K562 (cell line): ENCODE measurements around the gene GIPR. TPM values are rescaled to one million over a fixed set of nuclear protein-coding genes. Genes with fewer than 3 reads are reported as not detected.
A peak's percentile ranks its signal among the peaks of the same experiment; 100 is the strongest.

ENCODE experiments used
- ATF1 ChIP-seq, 2 experiments: fragments of 450-650 bp in 1 of 2; IDR thresholded peaks; 2 replicates each; pipeline ENCODE4 v1.6.1; 2016; ENCODE audit warnings: missing compliant biosample characterization in 1 of 2, missing genetic modification characterization in 1 of 2
- ATF7 ChIP-seq: fragments of 450-650 bp; IDR thresholded peaks from 2 replicates; pipeline ENCODE4 v1.7.1; 2014; ENCODE audit warnings: mild to moderate bottlenecking, moderate library complexity
- CREM ChIP-seq: IDR thresholded peaks from 2 replicates; pipeline ENCODE4 v1.6.1; 2014; ENCODE audit warnings: antibody characterized with exemption, low read depth
- ELF2 ChIP-seq: fragments of 250-450 bp; sonication (Bioruptor Pico); IDR thresholded peaks from 2 replicates; pipeline ENCODE4 v1.5.0; 2021; ENCODE audit warnings: mild to moderate bottlenecking
- ETV5 ChIP-seq: sonication (generic); formaldehyde crosslinking; IDR thresholded peaks from 2 replicates; pipeline ENCODE4 v1.4.0; 2020; ENCODE audit warnings: low read depth, mild to moderate bottlenecking, missing genetic modification reagents
- FOXK1 ChIP-seq: sonication (generic); formaldehyde crosslinking; IDR thresholded peaks from 2 replicates; pipeline ENCODE4 v1.8.0; 2022; ENCODE audit warnings: missing genetic modification reagents, mild to moderate bottlenecking, borderline replicate concordance
- NRF1 ChIP-seq, 2 experiments: fragments of 450-650 bp; IDR thresholded peaks in 1 of 2; conservative IDR thresholded peaks in 1 of 2; 2 replicates each; pipeline ENCODE4 v1.6.1; 2014; ENCODE audit warnings: mild to moderate bottlenecking in 2 of 2
- POLR2B ChIP-seq: fragments of 450-650 bp; IDR thresholded peaks from 2 replicates; pipeline ENCODE4 v1.6.1; 2018; ENCODE audit warnings: low read depth; ENCODE audit not compliant: partially characterized antibody
- XRCC5 ChIP-seq: fragments of 200-400 bp; formaldehyde crosslinking; IDR thresholded peaks from 2 replicates; pipeline ENCODE4 v1.6.1; 2017; ENCODE audit warnings: low read depth, mild to moderate bottlenecking, low read length
- polyA plus RNA-seq, 8 experiments: library from polyadenylated mRNA; depleted of rRNA in 4 of 8; stranded (reverse) in 5 of 8; unstranded in 3 of 8; fragments of >200 nt; fragmentation: Nextera tagmentation in 2 of 8; fragmentation: Illumina TruSeq in 1 of 8; extraction: Ambion mirVana in 2 of 8; extraction: Trizol in 1 of 8; gene quantifications; 2 replicates each; pipeline versions ENCODE4 v1.2.1 to v1.2.3, GENCODE V29; 2011 to 2014; ENCODE audit warnings: inconsistent platforms in 1 of 8, missing spikeins in 1 of 8
- total RNA-seq, 7 experiments: library from RNA; depleted of rRNA in 6 of 7; stranded (reverse); fragments of >200 nt in 6 of 7; fragmentation: Illumina TruSeq in 2 of 7; extraction: Trizol in 2 of 7; gene quantifications; 2 replicates each; pipeline versions ENCODE4 v1.2.1 to v1.2.3, GENCODE V29; 2011 to 2021; ENCODE audit warnings: low replicate concordance in 1 of 7
- TF ChIP-seq, protein P1 (sequence below): sonication (generic); formaldehyde crosslinking; IDR thresholded peaks from 2 replicates; pipeline ENCODE4 v1.8.0; 2022; ENCODE audit warnings: mild to moderate bottlenecking, missing genetic modification reagents
- TF ChIP-seq, protein P2 (sequence below): fragments of 450-650 bp; conservative IDR thresholded peaks from 2 replicates; pipeline ENCODE4 v1.6.1; 2016; ENCODE audit warnings: missing genetic modification characterization, low read depth, mild to moderate bottlenecking, control low read depth, missing compliant biosample characterization
- TF ChIP-seq, protein P3 (sequence below): fragments of 250-450 bp; sonication (Bioruptor Pico); IDR thresholded peaks from 2 replicates; pipeline ENCODE4 v1.9.0; 2021; ENCODE audit warnings: mild to moderate bottlenecking, inconsistent platforms
- TF ChIP-seq, protein P4 (sequence below), 2 experiments: fragments of 200-800 bp in 1 of 2; sonication (Bioruptor generic) in 1 of 2; sonication (generic) in 1 of 2; formaldehyde crosslinking in 1 of 2; IDR thresholded peaks in 1 of 2; conservative IDR thresholded peaks in 1 of 2; 2 replicates each; pipeline versions ENCODE4 v1.5.0 to v1.6.1; 2016 to 2020; ENCODE audit warnings: missing compliant biosample characterization in 1 of 2, missing genetic modification characterization in 1 of 2, missing genetic modification reagents in 1 of 2
- TF ChIP-seq, protein P5 (sequence below): fragments of 450-650 bp; formaldehyde crosslinking; IDR thresholded peaks from 2 replicates; pipeline ENCODE4 v1.4.0; 2022; ENCODE audit warnings: mild to moderate bottlenecking, moderate library complexity

GIPR gene
- total and polyA plus RNA-seq, 9 of the 15 experiments (the other 6 are each of a cell fraction or from before 2014, with no cell fraction given): 2.2 to 26.8 (median 12.7) TPM

DNA sequence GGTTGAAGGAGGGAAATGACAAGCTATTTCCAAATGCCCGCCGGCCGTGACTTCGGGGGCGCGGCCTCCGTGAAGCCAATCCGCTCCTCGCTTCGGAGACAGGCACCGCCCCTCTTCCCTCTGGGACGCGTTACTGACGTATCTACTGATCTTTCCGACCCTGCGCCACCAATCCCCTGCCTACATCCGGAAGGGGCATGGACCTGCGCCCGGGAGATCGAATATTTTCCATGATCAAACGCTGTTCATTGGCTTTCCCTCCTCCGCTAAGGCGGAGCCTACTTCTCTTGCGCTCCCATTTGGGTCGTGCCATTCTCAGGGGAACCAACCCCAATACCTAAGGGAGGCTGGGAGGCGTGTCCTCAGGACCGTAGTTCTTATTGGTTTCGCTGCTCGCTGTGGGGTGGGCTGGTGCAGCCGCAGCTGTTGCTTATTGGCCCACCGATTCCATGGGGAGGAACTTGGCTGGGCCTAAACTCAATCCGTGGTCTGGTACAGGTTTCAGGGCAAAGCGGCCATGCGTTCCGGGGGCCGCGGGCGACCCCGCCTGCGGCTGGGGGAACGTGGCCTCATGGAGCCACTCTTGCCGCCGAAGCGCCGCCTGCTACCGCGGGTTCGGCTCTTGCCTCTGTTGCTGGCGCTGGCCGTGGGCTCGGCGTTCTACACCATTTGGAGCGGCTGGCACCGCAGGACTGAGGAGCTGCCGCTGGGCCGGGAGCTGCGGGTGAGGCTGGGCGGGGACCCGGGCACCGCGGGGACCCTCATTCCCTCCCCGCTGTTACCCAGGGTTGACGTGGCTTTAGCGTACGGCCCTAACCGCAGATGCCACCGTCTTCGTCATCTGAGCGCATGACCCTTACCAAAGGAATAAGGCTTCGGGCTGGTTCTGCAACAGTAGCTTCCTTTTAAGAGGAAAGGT lies 24.4 kb downstream of the GIPR start, which contains the start of gene QPCTL (continued):
- TF ChIP-seq, protein P1, sequence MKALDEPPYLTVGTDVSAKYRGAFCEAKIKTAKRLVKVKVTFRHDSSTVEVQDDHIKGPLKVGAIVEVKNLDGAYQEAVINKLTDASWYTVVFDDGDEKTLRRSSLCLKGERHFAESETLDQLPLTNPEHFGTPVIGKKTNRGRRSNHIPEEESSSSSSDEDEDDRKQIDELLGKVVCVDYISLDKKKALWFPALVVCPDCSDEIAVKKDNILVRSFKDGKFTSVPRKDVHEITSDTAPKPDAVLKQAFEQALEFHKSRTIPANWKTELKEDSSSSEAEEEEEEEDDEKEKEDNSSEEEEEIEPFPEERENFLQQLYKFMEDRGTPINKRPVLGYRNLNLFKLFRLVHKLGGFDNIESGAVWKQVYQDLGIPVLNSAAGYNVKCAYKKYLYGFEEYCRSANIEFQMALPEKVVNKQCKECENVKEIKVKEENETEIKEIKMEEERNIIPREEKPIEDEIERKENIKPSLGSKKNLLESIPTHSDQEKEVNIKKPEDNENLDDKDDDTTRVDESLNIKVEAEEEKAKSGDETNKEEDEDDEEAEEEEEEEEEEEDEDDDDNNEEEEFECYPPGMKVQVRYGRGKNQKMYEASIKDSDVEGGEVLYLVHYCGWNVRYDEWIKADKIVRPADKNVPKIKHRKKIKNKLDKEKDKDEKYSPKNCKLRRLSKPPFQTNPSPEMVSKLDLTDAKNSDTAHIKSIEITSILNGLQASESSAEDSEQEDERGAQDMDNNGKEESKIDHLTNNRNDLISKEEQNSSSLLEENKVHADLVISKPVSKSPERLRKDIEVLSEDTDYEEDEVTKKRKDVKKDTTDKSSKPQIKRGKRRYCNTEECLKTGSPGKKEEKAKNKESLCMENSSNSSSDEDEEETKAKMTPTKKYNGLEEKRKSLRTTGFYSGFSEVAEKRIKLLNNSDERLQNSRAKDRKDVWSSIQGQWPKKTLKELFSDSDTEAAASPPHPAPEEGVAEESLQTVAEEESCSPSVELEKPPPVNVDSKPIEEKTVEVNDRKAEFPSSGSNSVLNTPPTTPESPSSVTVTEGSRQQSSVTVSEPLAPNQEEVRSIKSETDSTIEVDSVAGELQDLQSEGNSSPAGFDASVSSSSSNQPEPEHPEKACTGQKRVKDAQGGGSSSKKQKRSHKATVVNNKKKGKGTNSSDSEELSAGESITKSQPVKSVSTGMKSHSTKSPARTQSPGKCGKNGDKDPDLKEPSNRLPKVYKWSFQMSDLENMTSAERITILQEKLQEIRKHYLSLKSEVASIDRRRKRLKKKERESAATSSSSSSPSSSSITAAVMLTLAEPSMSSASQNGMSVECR (CRISPR knock-in tag): peak; percentile 61
- TF ChIP-seq FOXK1: 0 out of 2 replicates have a peak, but pooled peaks have one; percentile 27
- peak; percentile 60 for TF ChIP-seq POLR2B
- TF ChIP-seq NRF1 (conservative IDR thresholded peaks at IDR 0.05 in 1 of 2, IDR thresholded peaks at IDR 0.05 in 1 of 2): peak; percentile 88 to 90
- TF ChIP-seq ATF7: peak; percentile 73
- TF ChIP-seq, protein P2, sequence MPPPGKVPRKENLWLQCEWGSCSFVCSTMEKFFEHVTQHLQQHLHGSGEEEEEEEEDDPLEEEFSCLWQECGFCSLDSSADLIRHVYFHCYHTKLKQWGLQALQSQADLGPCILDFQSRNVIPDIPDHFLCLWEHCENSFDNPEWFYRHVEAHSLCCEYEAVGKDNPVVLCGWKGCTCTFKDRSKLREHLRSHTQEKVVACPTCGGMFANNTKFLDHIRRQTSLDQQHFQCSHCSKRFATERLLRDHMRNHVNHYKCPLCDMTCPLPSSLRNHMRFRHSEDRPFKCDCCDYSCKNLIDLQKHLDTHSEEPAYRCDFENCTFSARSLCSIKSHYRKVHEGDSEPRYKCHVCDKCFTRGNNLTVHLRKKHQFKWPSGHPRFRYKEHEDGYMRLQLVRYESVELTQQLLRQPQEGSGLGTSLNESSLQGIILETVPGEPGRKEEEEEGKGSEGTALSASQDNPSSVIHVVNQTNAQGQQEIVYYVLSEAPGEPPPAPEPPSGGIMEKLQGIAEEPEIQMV: peak; percentile 97
- TF ChIP-seq ELF2 (CRISPR knock-in tag): 0 out of 2 replicates have a peak, but pooled peaks have one; percentile 32
- TF ChIP-seq ATF1 (CRISPR knock-in tag; IDR thresholded peaks at IDR 0.05): no peak
- TF ChIP-seq ATF1 (tag; IDR thresholded peaks at IDR 0.05): peak; percentile 95
- TF ChIP-seq, protein P3, sequence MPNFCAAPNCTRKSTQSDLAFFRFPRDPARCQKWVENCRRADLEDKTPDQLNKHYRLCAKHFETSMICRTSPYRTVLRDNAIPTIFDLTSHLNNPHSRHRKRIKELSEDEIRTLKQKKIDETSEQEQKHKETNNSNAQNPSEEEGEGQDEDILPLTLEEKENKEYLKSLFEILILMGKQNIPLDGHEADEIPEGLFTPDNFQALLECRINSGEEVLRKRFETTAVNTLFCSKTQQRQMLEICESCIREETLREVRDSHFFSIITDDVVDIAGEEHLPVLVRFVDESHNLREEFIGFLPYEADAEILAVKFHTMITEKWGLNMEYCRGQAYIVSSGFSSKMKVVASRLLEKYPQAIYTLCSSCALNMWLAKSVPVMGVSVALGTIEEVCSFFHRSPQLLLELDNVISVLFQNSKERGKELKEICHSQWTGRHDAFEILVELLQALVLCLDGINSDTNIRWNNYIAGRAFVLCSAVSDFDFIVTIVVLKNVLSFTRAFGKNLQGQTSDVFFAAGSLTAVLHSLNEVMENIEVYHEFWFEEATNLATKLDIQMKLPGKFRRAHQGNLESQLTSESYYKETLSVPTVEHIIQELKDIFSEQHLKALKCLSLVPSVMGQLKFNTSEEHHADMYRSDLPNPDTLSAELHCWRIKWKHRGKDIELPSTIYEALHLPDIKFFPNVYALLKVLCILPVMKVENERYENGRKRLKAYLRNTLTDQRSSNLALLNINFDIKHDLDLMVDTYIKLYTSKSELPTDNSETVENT (CRISPR knock-in tag): 0 out of 2 replicates have a peak, but pooled peaks have one; percentile 34
- TF ChIP-seq ETV5 (CRISPR knock-in tag): peak; percentile 55; the same call in 1 of the 2 replicates
- TF ChIP-seq CREM: peak; percentile 93
- TF ChIP-seq XRCC5: no peak
- TF ChIP-seq, protein P4, sequence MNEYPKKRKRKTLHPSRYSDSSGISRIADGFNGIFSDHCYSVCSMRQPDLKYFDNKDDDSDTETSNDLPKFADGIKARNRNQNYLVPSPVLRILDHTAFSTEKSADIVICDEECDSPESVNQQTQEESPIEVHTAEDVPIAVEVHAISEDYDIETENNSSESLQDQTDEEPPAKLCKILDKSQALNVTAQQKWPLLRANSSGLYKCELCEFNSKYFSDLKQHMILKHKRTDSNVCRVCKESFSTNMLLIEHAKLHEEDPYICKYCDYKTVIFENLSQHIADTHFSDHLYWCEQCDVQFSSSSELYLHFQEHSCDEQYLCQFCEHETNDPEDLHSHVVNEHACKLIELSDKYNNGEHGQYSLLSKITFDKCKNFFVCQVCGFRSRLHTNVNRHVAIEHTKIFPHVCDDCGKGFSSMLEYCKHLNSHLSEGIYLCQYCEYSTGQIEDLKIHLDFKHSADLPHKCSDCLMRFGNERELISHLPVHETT (CRISPR knock-in tag; conservative IDR thresholded peaks at IDR 0.05 in 1 of 2, IDR thresholded peaks at IDR 0.05 in 1 of 2): 0 out of 4 replicates have a peak, but pooled peaks of 1 of the 2 experiments have one; percentile 7
- TF ChIP-seq, protein P5, sequence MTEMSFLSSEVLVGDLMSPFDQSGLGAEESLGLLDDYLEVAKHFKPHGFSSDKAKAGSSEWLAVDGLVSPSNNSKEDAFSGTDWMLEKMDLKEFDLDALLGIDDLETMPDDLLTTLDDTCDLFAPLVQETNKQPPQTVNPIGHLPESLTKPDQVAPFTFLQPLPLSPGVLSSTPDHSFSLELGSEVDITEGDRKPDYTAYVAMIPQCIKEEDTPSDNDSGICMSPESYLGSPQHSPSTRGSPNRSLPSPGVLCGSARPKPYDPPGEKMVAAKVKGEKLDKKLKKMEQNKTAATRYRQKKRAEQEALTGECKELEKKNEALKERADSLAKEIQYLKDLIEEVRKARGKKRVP (CRISPR knock-in tag): no peak
